Retinal pigment epithelial cell (primary cell): ENCODE results near the gene SEBOX.
A peak's percentile ranks its signal among the peaks of the same experiment; 100 is the strongest.

Experiments
- DNase-seq: peaks from one replicate; pipeline ENCODE4 v3.0.0-alpha.2; 2010; ENCODE audit warnings: low read depth
- H3K4me3 ChIP-seq: 2 replicates; pipeline ENCODE4 v1.5.1; 2011; ENCODE audit warnings: mild to moderate bottlenecking, low read length, control low read depth, moderate library complexity
- TF ChIP-seq, protein P1 (sequence below): conservative IDR thresholded peaks from 2 replicates; pipeline ENCODE4 v1.5.1; 2011; ENCODE audit warnings: low read depth, low read length, control low read depth, inconsistent platforms

SEBOX gene

DNA sequence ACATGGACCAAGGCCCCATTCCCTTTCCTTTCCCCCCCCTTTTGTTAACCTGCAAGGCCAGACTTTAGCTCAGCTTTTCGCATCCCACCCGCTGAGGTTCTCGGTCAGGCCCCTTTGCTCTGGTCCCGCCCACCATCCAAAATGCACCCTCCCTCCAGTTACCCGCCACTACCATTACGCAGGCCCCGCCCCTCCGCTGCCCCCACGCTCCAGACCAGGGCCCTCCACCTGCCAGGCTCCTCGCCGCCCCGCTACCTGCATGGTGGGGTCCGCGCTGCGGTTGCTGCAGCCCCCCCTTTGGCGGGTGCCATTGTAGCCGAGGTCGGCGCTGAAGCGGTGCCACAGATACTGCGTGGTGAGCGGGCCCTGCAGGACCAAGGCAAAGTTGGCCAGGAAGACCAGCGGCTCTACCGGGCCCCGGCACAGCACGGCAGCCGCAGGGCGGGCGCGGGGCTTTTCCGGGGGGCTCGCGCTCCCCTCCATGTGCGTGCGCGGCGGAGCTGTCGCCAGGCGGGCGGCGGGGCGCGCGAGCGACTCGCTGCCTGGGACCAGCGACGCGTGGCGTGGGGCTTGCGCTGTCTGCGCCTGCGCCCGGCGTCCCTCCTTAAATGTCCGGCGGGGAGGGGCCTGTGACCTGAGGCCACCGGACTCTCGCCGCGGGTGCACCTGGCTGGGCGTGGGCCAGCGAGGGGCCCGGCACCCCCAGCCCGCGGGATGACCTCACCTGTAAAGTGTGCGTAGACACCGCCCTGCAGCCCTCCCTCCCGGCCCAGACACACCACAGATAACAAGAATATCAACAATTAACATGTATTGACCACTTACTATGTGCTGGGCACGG lies 40.9 kb upstream of the SEBOX start, which contains the start of gene SLC46A1:
Gene SLC46A1, minus strand, starts transcription at position 581 of the 841 bp plus-strand sequence. Its CDS starts 98 bp downstream, at position 483.
- H3K4me3 ChIP-seq = peak within 1 kb of the TSS; percentile 60
- no peak for DNase-seq
- TF ChIP-seq, protein P1, sequence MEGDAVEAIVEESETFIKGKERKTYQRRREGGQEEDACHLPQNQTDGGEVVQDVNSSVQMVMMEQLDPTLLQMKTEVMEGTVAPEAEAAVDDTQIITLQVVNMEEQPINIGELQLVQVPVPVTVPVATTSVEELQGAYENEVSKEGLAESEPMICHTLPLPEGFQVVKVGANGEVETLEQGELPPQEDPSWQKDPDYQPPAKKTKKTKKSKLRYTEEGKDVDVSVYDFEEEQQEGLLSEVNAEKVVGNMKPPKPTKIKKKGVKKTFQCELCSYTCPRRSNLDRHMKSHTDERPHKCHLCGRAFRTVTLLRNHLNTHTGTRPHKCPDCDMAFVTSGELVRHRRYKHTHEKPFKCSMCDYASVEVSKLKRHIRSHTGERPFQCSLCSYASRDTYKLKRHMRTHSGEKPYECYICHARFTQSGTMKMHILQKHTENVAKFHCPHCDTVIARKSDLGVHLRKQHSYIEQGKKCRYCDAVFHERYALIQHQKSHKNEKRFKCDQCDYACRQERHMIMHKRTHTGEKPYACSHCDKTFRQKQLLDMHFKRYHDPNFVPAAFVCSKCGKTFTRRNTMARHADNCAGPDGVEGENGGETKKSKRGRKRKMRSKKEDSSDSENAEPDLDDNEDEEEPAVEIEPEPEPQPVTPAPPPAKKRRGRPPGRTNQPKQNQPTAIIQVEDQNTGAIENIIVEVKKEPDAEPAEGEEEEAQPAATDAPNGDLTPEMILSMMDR = no peak

DNA sequence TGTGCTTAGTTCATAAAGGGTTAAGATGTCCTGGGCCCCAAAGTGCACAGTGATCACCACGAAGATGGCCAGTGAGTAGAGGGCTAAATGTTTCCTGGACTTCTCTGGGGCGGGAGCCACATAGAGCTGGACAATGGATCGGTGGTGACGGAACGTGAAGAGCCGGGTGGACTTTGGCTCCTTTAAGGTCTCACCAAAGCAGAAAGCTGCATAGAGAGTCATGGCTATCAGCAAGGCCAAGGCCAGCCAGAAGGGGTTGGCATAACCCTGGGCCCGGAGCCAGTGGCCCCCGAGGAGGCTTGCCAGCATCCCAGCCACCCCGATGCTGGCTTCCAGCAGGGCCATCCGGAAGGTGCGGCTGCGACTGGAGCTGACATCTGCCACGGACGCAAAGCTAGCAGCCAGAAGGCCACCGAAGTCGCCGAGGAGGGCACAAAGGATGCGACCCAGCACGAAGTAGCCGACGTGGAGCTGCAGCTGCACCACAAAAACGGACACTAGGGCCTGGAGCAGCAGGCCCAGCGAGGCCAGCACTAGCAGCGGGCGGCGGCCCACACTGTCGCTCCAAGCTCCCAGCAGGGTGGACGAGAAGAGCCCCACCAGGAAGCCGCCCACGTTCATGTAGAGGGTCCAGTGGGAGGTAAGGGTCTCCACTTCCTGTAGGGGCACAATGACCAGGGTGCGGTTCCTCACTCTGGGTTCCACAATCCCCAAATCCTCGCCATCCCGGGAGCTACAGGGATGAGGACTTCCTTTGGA lies 40.0 kb upstream of the SEBOX start:
- no peak for DNase-seq
- TF ChIP-seq, protein P1 = no peak
- peak overlapping the region; percentile 60 for H3K4me3 ChIP-seq

DNA sequence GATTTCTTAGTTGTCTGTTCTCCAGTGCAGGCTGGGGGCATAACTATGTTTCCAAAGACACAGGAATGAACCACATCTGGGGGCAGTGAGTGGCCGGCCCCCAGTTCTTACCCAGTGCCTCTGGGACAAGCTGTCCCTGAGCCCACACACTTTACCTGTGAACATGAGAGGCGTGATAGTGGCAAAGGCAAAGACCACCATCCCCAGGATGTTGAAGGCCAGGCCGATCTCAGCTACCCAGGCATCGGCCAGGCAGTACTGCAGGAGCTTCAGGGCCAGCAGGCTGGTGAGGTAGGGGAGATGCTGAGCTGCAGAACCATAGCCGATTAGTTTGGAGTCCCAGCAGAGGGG lies 39.4 kb upstream of the SEBOX start:
- H3K4me3 ChIP-seq = no peak overlapping the region
- no peak for DNase-seq
- TF ChIP-seq, protein P1 = no peak

DNA sequence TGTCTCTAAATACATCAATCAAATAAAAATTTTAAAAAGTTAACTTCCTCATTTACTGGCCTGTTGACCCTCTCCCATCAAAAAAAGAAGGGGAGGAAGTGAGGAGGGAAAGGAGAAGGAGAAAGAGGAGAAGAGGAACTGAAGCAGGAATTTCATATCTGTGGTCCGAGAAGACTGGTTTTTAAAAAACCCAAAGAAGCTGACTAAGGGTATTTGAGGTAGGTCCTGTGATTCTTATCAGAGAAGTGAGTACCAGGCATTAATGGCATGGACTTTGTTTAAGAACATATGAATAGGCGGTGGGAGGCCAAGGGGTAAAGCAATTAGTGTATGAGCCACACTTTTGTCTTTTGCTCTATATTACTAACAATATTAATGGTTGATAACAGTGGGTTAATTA lies 39.0 kb upstream of the SEBOX start:
- no peak overlapping the region for H3K4me3 ChIP-seq
- TF ChIP-seq, protein P1 = no peak
- peak; percentile 18 for DNase-seq

DNA sequence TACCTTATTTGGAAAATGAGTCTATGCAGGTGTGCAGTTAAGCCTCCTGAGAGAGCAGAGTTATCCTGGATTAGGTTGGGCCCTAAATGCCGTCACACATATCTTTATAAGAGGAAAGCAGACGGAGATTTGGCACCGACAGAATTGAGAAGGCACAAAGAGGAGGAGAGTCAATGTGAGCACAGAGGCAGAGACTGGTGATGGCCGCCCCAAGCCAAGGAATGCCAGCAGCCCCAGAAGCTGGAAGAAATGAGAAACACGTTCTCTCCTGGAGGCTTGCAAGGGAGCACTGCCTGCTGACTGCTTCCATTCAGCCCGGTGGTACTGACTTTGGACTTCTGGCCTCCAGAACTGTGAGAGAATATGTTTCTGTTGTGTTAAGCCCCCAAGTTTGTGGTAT lies 37.8 kb upstream of the SEBOX start:
- H3K4me3 ChIP-seq = no peak overlapping the region
- DNase-seq = no peak
- TF ChIP-seq, protein P1 = no peak

DNA sequence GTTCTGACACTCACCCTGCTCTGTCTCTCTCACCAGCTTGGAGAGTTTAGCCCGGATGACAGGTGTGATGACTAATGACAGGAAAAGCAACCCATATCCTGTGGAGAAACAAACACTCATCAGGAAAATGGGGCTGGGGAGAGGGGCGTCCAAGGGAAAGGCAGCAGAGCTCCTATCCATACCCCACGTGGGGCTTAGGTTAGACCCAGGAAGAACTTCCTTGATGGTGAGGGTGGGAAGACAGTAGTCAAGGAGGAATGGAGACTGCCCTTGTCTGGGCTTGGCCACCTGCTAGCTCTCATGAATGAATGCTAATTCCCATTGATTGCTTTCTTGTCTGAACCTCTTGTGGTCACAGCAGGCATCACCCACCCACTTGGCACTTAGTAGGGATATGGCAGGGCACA lies 37.2 kb upstream of the SEBOX start:
- TF ChIP-seq, protein P1 = no peak
- H3K4me3 ChIP-seq = no peak overlapping the region
- DNase-seq = no peak
